Psoas muscle (tissue), 8 donors: ENCODE measurements around the gene DZIP1. TPM values are rescaled to one million over a fixed set of nuclear protein-coding genes. Genes with fewer than 3 reads are reported as not detected.
A peak's percentile ranks its signal among the peaks of the same experiment; 100 is the strongest.

Experiments
- ATAC-seq, 4 donors: fragments of 200-7000 bp; cut with Tn5 transposase; one replicate each; pipeline ENCODE4 v1.9.1; 2020; ENCODE audit warnings: moderate library complexity in 3 of 4, mild to moderate bottlenecking in 2 of 4
- DNase-seq, 2 donors: peaks; one replicate each; pipeline ENCODE4 v3.0.0-alpha.2; 2020
- H3K27ac ChIP-seq: fragments of 200-600 bp; one replicate; pipeline ENCODE4 v1.8.0; 2022
- H3K27me3 ChIP-seq, 3 donors: fragments of 200-600 bp in 1 of 3; one replicate each; pipeline versions ENCODE4 v1.6.1 to v1.8.0; 2013 to 2022; ENCODE audit warnings: low read length in 2 of 3, mild to moderate bottlenecking in 2 of 3, moderate library complexity in 1 of 3; ENCODE audit not compliant: insufficient read depth in 3 of 3
- H3K36me3 ChIP-seq, 2 donors: fragments of 200-600 bp in 1 of 2; one replicate each; pipeline versions ENCODE4 v1.6.1 to v1.8.0; 2013 to 2022; ENCODE audit warnings: low read depth in 1 of 2, mild to moderate bottlenecking in 1 of 2, moderate library complexity in 1 of 2; ENCODE audit not compliant: insufficient read depth in 1 of 2
- H3K4me1 ChIP-seq: fragments of 200-600 bp; one replicate; pipeline ENCODE4 v1.8.0; 2022
- H3K4me3 ChIP-seq: fragments of 200-600 bp; one replicate; pipeline ENCODE4 v1.8.0; 2022; ENCODE audit warnings: mild to moderate bottlenecking
- H3K9me3 ChIP-seq: fragments of 200-600 bp; one replicate; pipeline ENCODE4 v1.8.0; 2022
- WGBS, 3 donors: extraction: QIAGEN DNeasy Blood & Tissue Kit; methylation state at CpG; one replicate each; pipeline versions ENCODE4 v1.1.6 to v1.1.7; 2013; 5-methylcytosine and 5-hydroxymethylcytosine counted together
- intact Hi-C, 2 donors: fragments of 100-400 bp; cut with DNase I; formaldehyde crosslinking; loops; one replicate each; pipeline versions ENCODE4 v1.11.0 to v1.14.2; 2022
- polyA plus RNA-seq, 3 donors: library from polyadenylated mRNA; stranded (reverse); fragments of 200-250 nt; gene quantifications; one replicate each; pipeline ENCODE4 v1.2.3, GENCODE V29; 2013
- total RNA-seq, 4 donors: library from RNA; stranded (reverse); fragmentation: NEBNext Ultra II Directional in 2 of 4; extraction: Animal tissue kit (Norgen Biotek cat#: 25700) in 2 of 4; gene quantifications; one replicate each; pipeline versions ENCODE4 v1.2.1 to v1.2.4, GENCODE V29; 2021 to 2023
- TF ChIP-seq, protein P1 (sequence below): fragments of 200-600 bp; IDR thresholded peaks from one replicate; pipeline ENCODE4 v1.8.0; 2022; ENCODE audit warnings: antibody characterized with exemption
- donor health status: healthy with polysubstance abuse.
- donor health status: DM: no; HTN: no; CAD: no; lungs with moderate emphysema.
- donor health status: Bipolar disorder and iron deficiency.
- donor health status: healthy.
- donor health status: DM: yes; HTN: yes; CAD: no.
- donor health status: DM: no; HTN: no; CAD: no.
- donor health status: DM: no; HTN: no; CAD: no.
- donor health status: DM: yes; HTN: yes; CAD: no.

The DZIP1 gene
- total and polyA plus RNA-seq, 7 donors: 0.70 to 2.9 (median 1.8) TPM

DNA sequence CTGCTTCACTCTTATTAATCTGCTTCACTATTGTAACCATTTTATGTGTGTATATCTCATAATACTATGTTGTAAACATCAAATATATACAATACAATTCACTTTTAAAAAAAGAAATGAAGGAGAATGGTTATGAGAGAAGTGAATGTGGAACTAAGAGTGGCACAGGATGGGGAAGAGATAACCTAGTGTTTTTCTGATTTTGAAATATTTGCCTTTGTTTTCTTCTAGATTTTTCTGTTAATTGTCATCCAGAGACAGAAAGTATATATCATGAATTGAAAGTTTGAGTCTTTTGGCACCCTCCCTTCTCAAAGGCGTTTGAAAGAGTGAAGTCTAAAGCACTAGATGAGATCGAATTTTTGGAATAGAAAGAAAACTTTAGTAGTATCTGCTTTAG lies 35.2 kb upstream of the DZIP1 start:
- peak overlapping the region; percentile 91 for H3K4me3 ChIP-seq
- TF ChIP-seq, protein P1, sequence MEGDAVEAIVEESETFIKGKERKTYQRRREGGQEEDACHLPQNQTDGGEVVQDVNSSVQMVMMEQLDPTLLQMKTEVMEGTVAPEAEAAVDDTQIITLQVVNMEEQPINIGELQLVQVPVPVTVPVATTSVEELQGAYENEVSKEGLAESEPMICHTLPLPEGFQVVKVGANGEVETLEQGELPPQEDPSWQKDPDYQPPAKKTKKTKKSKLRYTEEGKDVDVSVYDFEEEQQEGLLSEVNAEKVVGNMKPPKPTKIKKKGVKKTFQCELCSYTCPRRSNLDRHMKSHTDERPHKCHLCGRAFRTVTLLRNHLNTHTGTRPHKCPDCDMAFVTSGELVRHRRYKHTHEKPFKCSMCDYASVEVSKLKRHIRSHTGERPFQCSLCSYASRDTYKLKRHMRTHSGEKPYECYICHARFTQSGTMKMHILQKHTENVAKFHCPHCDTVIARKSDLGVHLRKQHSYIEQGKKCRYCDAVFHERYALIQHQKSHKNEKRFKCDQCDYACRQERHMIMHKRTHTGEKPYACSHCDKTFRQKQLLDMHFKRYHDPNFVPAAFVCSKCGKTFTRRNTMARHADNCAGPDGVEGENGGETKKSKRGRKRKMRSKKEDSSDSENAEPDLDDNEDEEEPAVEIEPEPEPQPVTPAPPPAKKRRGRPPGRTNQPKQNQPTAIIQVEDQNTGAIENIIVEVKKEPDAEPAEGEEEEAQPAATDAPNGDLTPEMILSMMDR: no peak
- 44 to 64% (median 50%) methylated on average over 2 of the region's 2 CpGs for WGBS, 3 donors
- DNase-seq (no peak), ATAC-seq (no peak)
- no peaks in the 10 kb centered on the region for H3K36me3 ChIP-seq
- no peaks in the 10 kb centered on the region for H3K27me3 ChIP-seq
- peaks cover 62% of the 10 kb centered on the region for H3K4me1 ChIP-seq
- no peak overlapping the region for H3K27ac ChIP-seq
- intact Hi-C loops: loop anchor here (5.0 to 10.0 kb wide), 4 partner anchors 68 to 158 kb away; no protein-coding TSS in a partner anchor
- H3K9me3 ChIP-seq: no peaks in the 10 kb centered on the region

GRCh38 chr13:95678967-95679366 lies 34.5 kb upstream of the DZIP1 start:
- Histone ChIP-seq H3K4me1 (peaks cover 64% of the 10 kb centered on the region), H3K27ac (peak overlapping the region; percentile 97), H3K9me3 (no peaks in the 10 kb centered on the region), H3K36me3 (no peaks in the 10 kb centered on the region), H3K27me3 (no peaks in the 10 kb centered on the region), H3K4me3 (peak overlapping the region; percentile 91)
- intact Hi-C loops: loop anchor here in 1 of 2 donors (5.0 to 10.0 kb wide), 3 partner anchors 73 to 158 kb away; no protein-coding TSS in a partner anchor
- TF ChIP-seq, protein P1: no peak
- 62 to 86% (median 65%) methylated on average over 4 of the region's 4 CpGs for WGBS, 3 donors
- DNase-seq: no peak
- ATAC-seq: no peak

GRCh38 chr13:95677564-95678266 lies 33.2 kb upstream of the DZIP1 start:
- Histone ChIP-seq H3K27ac (peak overlapping the region; percentile 97), H3K27me3 (no peaks in the 10 kb centered on the region), H3K9me3 (no peaks in the 10 kb centered on the region), H3K4me1 (peaks cover 66% of the 10 kb centered on the region), H3K4me3 (peak overlapping the region; percentile 91), H3K36me3 (no peaks in the 10 kb centered on the region)
- peak in 3 of 4 donors; percentile 21 to 57 (median 25) for ATAC-seq
- intact Hi-C loops: loop anchor here in 1 of 2 donors (5.0 to 10.0 kb wide), 3 partner anchors 75 to 160 kb away; no protein-coding TSS in a partner anchor
- TF ChIP-seq, protein P1: no peak
- DNase-seq: no peak
- 0 to 1% (median 0%) methylated on average over 30 of the region's 30 CpGs for WGBS, 3 donors

- Histone ChIP-seq H3K4me3 (peak within 1 kb of the TSS; percentile 91), H3K4me1 (peaks cover 58% of the 10 kb centered on the region), H3K9me3 (peaks cover under 1% of the 10 kb centered on the region), H3K36me3 (no peaks in the 10 kb centered on the region), H3K27ac (peak within 1 kb of the TSS; percentile 97), H3K27me3 (no peaks in the 10 kb centered on the region)
- TF ChIP-seq, protein P1: no peak
- ATAC-seq (peak; percentile 94 to 95 (median 94)), DNase-seq (peak; percentile 99 to 100)
- intact Hi-C loops: loop anchor here in 1 of 2 donors (5.0 to 10.0 kb wide), 3 partner anchors 75 to 160 kb away; no protein-coding TSS in a partner anchor
- WGBS, 3 donors: 0 to 1% (median 0%) methylated on average over 71 to 90 of the region's 90 CpGs
These were observed 32.5 kb upstream of the DZIP1 start, which contains the start of gene DNAJC3 for GRCh38 chr13:95676762-95677563. DNAJC3 (plus strand) TSS chr13:95677139; CDS start chr13:95677256, 117 bp downstream.
